HepG2 (cell line): ENCODE measurements around the gene HPD. TPM values are rescaled to one million over a fixed set of nuclear protein-coding genes. Genes with fewer than 3 reads are reported as not detected.

Experiments used
- ATAC-seq: fragments of 200-7000 bp; cut with Tn5 transposase; 3 replicates; pipeline ENCODE4 v1.9.1; 2020; ENCODE audit warnings: mild to moderate bottlenecking, moderate library complexity
- BruUV-seq: library from RNA; stranded (reverse); fragments of 400-500 nt; replicated peaks from 2 replicates; lab custom pipeline; 2021; lab: Mats Ljungman, UMichigan
- CTCF ChIA-PET: fragments of 300-600 bp; formaldehyde crosslinking; extraction: SDS; loops from one replicate; lab custom pipeline; 2021; ENCODE audit warnings: low total read pairs, inconsistent platforms, low intra/inter-chr PET ratio; lab: Yijun Ruan, JAX
- POLR2A ChIA-PET: fragments of 350-600 bp; sonication (Branson Sonifier 250); formaldehyde crosslinking; loops from one replicate; lab custom pipeline; 2020; ENCODE audit warnings: antibody characterized with exemption, inconsistent platforms; lab: Yijun Ruan, JAX
- DNase-seq: peaks from one replicate; pipeline ENCODE4 v3.0.0-alpha.2; 2015; ENCODE audit warnings: low spot score
- FAIRE-seq: peaks from 3 replicates; lab custom pipeline; 2011; peaks lifted over from hg19 to GRCh38; lab: Jason Lieb, UNC
- H2AFZ ChIP-seq: one replicate; pipeline ENCODE4 v1.6.1; 2011; ENCODE audit warnings: low read length, inconsistent platforms
- H3K27ac ChIP-seq: fragments of 300-600 bp; 3 replicates; pipeline ENCODE4 v1.8.0; 2011; ENCODE audit warnings: mixed run types, mild to moderate bottlenecking, mixed read lengths, low read length, inconsistent platforms; ENCODE audit not compliant: insufficient read depth; ENCODE audit errors: extremely low read length
- H3K27me3 ChIP-seq, 2 experiments: fragments of 200-600 bp in 1 of 2; 2 replicates in 1 of 2; 3 replicates in 1 of 2; pipeline versions ENCODE4 v1.6.0 to v1.8.0; 2011; ENCODE audit warnings: low read length in 2 of 2, mild to moderate bottlenecking in 2 of 2, moderate library complexity in 2 of 2, inconsistent platforms in 1 of 2; ENCODE audit not compliant: insufficient read depth in 2 of 2, control insufficient read depth in 1 of 2
- H3K36me3 ChIP-seq, 2 experiments: fragments of 200-600 bp in 1 of 2; replicated peaks in 1 of 2; 2 replicates in 1 of 2; 3 replicates in 1 of 2; pipeline versions ENCODE4 v1.5.1 to v1.8.0; 2011; ENCODE audit warnings: low read length in 2 of 2, inconsistent platforms in 1 of 2; ENCODE audit not compliant: insufficient read depth in 2 of 2, control insufficient read depth in 1 of 2
- H3K4me1 ChIP-seq: 2 replicates; pipeline ENCODE4 v1.5.1; 2012; ENCODE audit warnings: low read length, inconsistent platforms; ENCODE audit not compliant: insufficient read depth
- H3K4me2 ChIP-seq: 2 replicates; pipeline ENCODE4 v1.6.0; 2011; ENCODE audit warnings: low read depth, low read length, inconsistent platforms
- H3K4me3 ChIP-seq, 3 experiments: fragments of 200-600 bp in 1 of 3; sonication (generic), shearing (Covaris generic) in 1 of 3; replicated peaks in 1 of 3; 2 replicates each; pipeline ENCODE4 v1.5.1; 2011 to 2016; ENCODE audit warnings: low read length in 3 of 3, inconsistent platforms in 2 of 3, low read depth in 2 of 3, mild to moderate bottlenecking in 2 of 3, control low read depth in 1 of 3, mixed read lengths in 1 of 3; ENCODE audit not compliant: insufficient read depth in 1 of 3
- H3K79me2 ChIP-seq: one replicate; pipeline ENCODE4 v1.6.1; 2011; ENCODE audit warnings: low read length, inconsistent platforms; ENCODE audit not compliant: insufficient read depth
- H3K9ac ChIP-seq: 2 replicates; pipeline ENCODE4 v1.6.0; 2011; ENCODE audit warnings: mild to moderate bottlenecking, low read depth, low read length, inconsistent platforms; ENCODE audit not compliant: insufficient read depth
- H3K9me3 ChIP-seq: 2 replicates; pipeline ENCODE4 v1.5.1; 2012; ENCODE audit warnings: mild to moderate bottlenecking, low read length
- H4K20me1 ChIP-seq: 2 replicates; pipeline ENCODE4 v1.6.0; 2011; ENCODE audit warnings: inconsistent platforms, mild to moderate bottlenecking, low read length, moderate library complexity; ENCODE audit not compliant: insufficient read depth
- BRD4 ChIP-seq: sonication (generic); formaldehyde crosslinking; IDR thresholded peaks from 2 replicates; pipeline ENCODE4 v1.4.0; 2020; ENCODE audit warnings: missing genetic modification reagents
- CEBPG ChIP-seq: IDR thresholded peaks from 2 replicates; pipeline ENCODE4 v1.6.1; 2016
- KLF6 ChIP-seq: IDR thresholded peaks from 2 replicates; pipeline ENCODE4 v1.8.0; 2016; ENCODE audit warnings: missing biosample characterization, missing genetic modification reagents
- MATR3 ChIP-seq: sonication (generic); formaldehyde crosslinking; IDR thresholded peaks from 2 replicates; pipeline ENCODE4 v1.4.0; 2020; ENCODE audit warnings: missing genetic modification reagents
- MAX ChIP-seq: IDR thresholded peaks from 2 replicates; pipeline ENCODE4 v1.6.1; 2012; ENCODE audit warnings: inconsistent platforms
- PHF8 ChIP-seq: sonication (generic); formaldehyde crosslinking; IDR thresholded peaks from 2 replicates; pipeline ENCODE4 v1.5.0; 2020; ENCODE audit warnings: missing genetic modification reagents
- TCF12 ChIP-seq, 2 experiments: fragments of 450-650 bp in 1 of 2; sonication (generic) in 1 of 2; formaldehyde crosslinking in 1 of 2; IDR thresholded peaks; 2 replicates each; pipeline versions ENCODE4 v1.6.1 to v1.8.0; 2017 to 2022; ENCODE audit warnings: antibody characterized with exemption in 1 of 2, mild to moderate bottlenecking in 1 of 2, missing genetic modification reagents in 1 of 2, moderate library complexity in 1 of 2
- TRIM24 ChIP-seq: sonication (generic); formaldehyde crosslinking; IDR thresholded peaks from 2 replicates; pipeline ENCODE4 v1.8.0; 2022; ENCODE audit warnings: mild to moderate bottlenecking, missing genetic modification reagents
- ZMYM4 ChIP-seq: sonication (generic); formaldehyde crosslinking; IDR thresholded peaks from 2 replicates; pipeline ENCODE4 v1.8.1; 2023; ENCODE audit warnings: mild to moderate bottlenecking, missing genetic modification reagents
- ZNF17 ChIP-seq: sonication (generic); formaldehyde crosslinking; IDR thresholded peaks from 2 replicates; pipeline ENCODE4 v1.5.0; 2020; ENCODE audit warnings: mild to moderate bottlenecking, missing genetic modification reagents
- ZNF441 ChIP-seq: sonication (generic); formaldehyde crosslinking; IDR thresholded peaks from 2 replicates; pipeline ENCODE4 v1.7.0; 2021; ENCODE audit warnings: missing genetic modification reagents, borderline replicate concordance
- ZNF768 ChIP-seq: sonication (generic); formaldehyde crosslinking; IDR thresholded peaks from 2 replicates; pipeline ENCODE4 v1.4.0; 2020; ENCODE audit warnings: missing genetic modification reagents
- WGBS: methylation state at CpG from one replicate; pipeline ENCODE4 v1.1.6; 2017; ENCODE audit warnings: low lambda C conversion rate; 5-methylcytosine and 5-hydroxymethylcytosine counted together
- in situ Hi-C: cut with HindIII; loops from 2 replicates; pipeline ENCODE4 v1.10.0; 2017; ENCODE audit warnings: low pct_unique_long_range_greater_than_20kb; ENCODE audit not compliant: extremely low pct_ligation_motif_present
- intact Hi-C: fragments of 100-400 bp; cut with micrococcal nuclease; formaldehyde crosslinking; loops from one replicate; pipeline ENCODE4 v1.10.0; 2022; ENCODE audit not compliant: unreplicated experiment
- polyA plus RNA-seq, 8 experiments: library from polyadenylated mRNA; depleted of rRNA in 3 of 8; stranded (reverse) in 7 of 8; unstranded in 1 of 8; fragments of >200 nt; fragmentation: Illumina TruSeq in 4 of 8; extraction: Trizol in 4 of 8; gene quantifications; 2 replicates each; pipeline versions ENCODE4 v1.2.1 to v1.2.3, GENCODE V29; 2011 to 2016; ENCODE audit warnings: low read depth in 4 of 8, missing spikeins in 1 of 8, mixed read lengths in 1 of 8; ENCODE audit not compliant: insufficient read depth in 1 of 8
- total RNA-seq, 5 experiments: library from RNA; depleted of rRNA; stranded (reverse); fragments of >200 nt; fragmentation: Illumina TruSeq; extraction: Trizol; gene quantifications; 2 replicates each; pipeline ENCODE4 v1.2.3, GENCODE V29; 2016; ENCODE audit warnings: low read depth in 1 of 5
- TF ChIP-seq, protein P1 (sequence below): sonication (generic); formaldehyde crosslinking; IDR thresholded peaks from 2 replicates; pipeline ENCODE4 v1.8.0; 2022; ENCODE audit warnings: mild to moderate bottlenecking, missing genetic modification reagents, borderline replicate concordance
- TF ChIP-seq, protein P2 (sequence below): sonication (generic); formaldehyde crosslinking; IDR thresholded peaks from 2 replicates; pipeline ENCODE4 v1.9.0; 2021; ENCODE audit warnings: missing genetic modification reagents, borderline replicate concordance
- TF ChIP-seq, protein P3 (sequence below): sonication (generic); formaldehyde crosslinking; IDR thresholded peaks from 2 replicates; pipeline ENCODE4 v1.4.0; 2020; ENCODE audit warnings: missing genetic modification reagents

HPD gene
- total and polyA plus RNA-seq, 2 of the 13 experiments (the other 11 are each of a cell fraction or from before 2014, with no cell fraction given): 120 to 195 TPM

DNA sequence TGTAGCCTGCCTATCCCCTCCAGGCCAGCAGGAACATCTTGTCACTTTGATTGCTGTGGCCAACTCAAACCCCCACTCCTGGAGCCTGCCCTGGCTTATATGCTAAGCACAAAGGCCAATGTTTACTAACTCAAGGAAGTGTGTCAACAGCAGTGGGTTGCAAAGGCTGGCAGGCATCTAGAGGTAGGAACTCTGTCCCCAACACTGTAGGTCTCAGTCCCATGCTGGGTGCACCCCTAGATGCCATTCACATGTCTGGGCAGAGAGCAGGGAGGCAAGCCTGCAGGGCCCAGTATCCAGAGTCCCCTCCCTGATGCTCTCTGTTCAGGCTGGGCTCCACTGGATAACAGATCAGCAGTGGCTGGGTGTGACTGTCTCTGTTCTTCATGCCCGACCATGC lies 1.6 kb upstream of the HPD start (continued):
- TF ChIP-seq MATR3 (CRISPR knock-in tag) (no peak), CEBPG (CRISPR knock-in tag) (peak; percentile 52)
- TF ChIP-seq, protein P1, sequence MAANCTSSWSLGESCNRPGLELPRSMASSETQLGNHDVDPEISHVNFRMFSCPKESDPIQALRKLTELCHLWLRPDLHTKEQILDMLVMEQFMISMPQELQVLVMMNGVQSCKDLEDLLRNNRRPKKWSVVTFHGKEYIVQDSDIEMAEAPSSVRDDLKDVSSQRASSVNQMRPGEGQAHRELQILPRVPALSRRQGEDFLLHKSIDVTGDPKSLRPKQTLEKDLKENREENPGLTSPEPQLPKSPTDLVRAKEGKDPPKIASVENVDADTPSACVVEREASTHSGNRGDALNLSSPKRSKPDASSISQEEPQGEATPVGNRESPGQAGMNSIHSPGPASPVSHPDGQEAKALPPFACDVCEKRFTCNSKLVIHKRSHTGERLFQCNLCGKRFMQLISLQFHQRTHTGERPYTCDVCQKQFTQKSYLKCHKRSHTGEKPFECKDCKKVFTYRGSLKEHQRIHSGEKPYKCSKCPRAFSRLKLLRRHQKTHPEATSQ (CRISPR knock-in tag): no peak

DNA sequence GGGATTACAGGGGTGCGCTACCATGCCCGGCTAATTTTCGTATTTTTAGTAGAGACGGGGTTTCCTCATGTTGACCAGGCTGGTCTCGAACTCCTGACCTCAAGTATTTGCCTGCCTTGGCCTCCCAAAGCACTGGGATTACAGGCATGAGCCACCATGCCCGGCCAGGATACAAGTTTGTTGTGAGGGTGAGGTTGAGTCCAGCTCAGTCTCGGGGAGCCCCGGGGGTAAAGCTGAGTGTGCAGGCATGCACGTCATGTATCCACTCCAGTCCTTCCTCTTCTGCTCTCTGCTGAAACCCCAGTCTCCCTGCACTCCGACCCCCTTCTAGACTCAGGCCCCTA lies 369 bp downstream of the HPD start:
- CTCF ChIA-PET: no interaction called here
- Histone ChIP-seq H3K27ac (peak overlapping the region; percentile 100), H3K9ac (peak overlapping the region; percentile 93), H3K4me1 (peaks cover 72% of the 10 kb centered on the region), H3K79me2 (peaks cover 10% of the 10 kb centered on the region), H3K36me3 (peaks cover 0 to 4% of the 10 kb centered on the region in 2 experiments; a peak in 2 of 5 replicates), H3K9me3 (no peaks in the 10 kb centered on the region), H3K27me3 (no peaks in the 10 kb centered on the region; a peak in 1 of 5 replicates), H2AFZ (no peak overlapping the region), H3K4me3 (peak overlapping the region; percentile 58 to 78 (median 60)), H4K20me1 (no peaks in the 10 kb centered on the region), H3K4me2 (peak overlapping the region; percentile 98)
- POLR2A ChIA-PET: interaction anchor here (0.8 to 6.4 kb wide), 12 partner anchors 16 to 147 kb away, joined by 3 to 52 read pairs (median 6); partner anchors contain the start of genes PSMD9, RHOF, SETD1B and TMEM120B
- TSS peak; percentile 73 for BruUV-seq
- FAIRE-seq (no peak), ATAC-seq (peak; percentile 9; the same call in 2 of the 3 replicates), DNase-seq (no peak)
- intact Hi-C loops: loop anchor here (2.0 kb wide), 1 partner anchor 19 kb away; no protein-coding TSS in a partner anchor
- 5% methylated on average over 10 of the region's 10 CpGs for WGBS
- in situ Hi-C loops: no loop called here
- TF ChIP-seq ZMYM4 (CRISPR knock-in tag): no peak
- TF ChIP-seq BRD4 (CRISPR knock-in tag): peak; percentile 51; the same call in 1 of the 2 replicates
- TF ChIP-seq PHF8 (CRISPR knock-in tag): no peak
- no peak for TF ChIP-seq KLF6 (CRISPR knock-in tag)
- TF ChIP-seq, protein P2, sequence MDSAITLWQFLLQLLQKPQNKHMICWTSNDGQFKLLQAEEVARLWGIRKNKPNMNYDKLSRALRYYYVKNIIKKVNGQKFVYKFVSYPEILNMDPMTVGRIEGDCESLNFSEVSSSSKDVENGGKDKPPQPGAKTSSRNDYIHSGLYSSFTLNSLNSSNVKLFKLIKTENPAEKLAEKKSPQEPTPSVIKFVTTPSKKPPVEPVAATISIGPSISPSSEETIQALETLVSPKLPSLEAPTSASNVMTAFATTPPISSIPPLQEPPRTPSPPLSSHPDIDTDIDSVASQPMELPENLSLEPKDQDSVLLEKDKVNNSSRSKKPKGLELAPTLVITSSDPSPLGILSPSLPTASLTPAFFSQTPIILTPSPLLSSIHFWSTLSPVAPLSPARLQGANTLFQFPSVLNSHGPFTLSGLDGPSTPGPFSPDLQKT: no peak
- TF ChIP-seq, protein P3, sequence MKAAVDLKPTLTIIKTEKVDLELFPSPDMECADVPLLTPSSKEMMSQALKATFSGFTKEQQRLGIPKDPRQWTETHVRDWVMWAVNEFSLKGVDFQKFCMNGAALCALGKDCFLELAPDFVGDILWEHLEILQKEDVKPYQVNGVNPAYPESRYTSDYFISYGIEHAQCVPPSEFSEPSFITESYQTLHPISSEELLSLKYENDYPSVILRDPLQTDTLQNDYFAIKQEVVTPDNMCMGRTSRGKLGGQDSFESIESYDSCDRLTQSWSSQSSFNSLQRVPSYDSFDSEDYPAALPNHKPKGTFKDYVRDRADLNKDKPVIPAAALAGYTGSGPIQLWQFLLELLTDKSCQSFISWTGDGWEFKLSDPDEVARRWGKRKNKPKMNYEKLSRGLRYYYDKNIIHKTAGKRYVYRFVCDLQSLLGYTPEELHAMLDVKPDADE (CRISPR knock-in tag): 0 out of 2 replicates have a peak, but pooled peaks have one; percentile 77
- TF ChIP-seq TRIM24 (CRISPR knock-in tag): no peak
- TF ChIP-seq ZNF17: no peak
- no peak for TF ChIP-seq MAX
- no peak for TF ChIP-seq ZNF768
- TF ChIP-seq ZNF441 (CRISPR knock-in tag): no peak
- TF ChIP-seq TCF12 (IDR thresholded peaks at IDR 0.05): no peak
- TF ChIP-seq TCF12 (CRISPR knock-in tag; IDR thresholded peaks at IDR 0.05): no peak
